GM12864 (cell line): Measurements from ENCODE around the gene ARL9.
"Not testable (repeated sequence)": the region's sequence is repeated elsewhere in the genome, so short reads cannot be mapped to it uniquely, and the experiment has no call there.

Experiments
- DNase-seq: peaks from one replicate; pipeline ENCODE4 v3.0.0-alpha.2; 2011; ENCODE audit warnings: low read depth
- H3K4me3 ChIP-seq: 2 replicates; pipeline ENCODE4 v1.5.1; 2011; ENCODE audit warnings: mild to moderate bottlenecking, low read depth, low read length, control low read depth
- TF ChIP-seq, protein P1 (sequence below): IDR thresholded peaks from 2 replicates; pipeline ENCODE4 v1.5.1; 2011; ENCODE audit warnings: low read depth, mild to moderate bottlenecking, moderate library complexity, low read length, control low read depth, inconsistent platforms; ENCODE audit errors: missing control alignments

The ARL9 gene

GRCh38 chr4:56505269-56506130 is at the start of gene ARL9:
ARL9 (plus strand) TSS chr4:56505791; CDS start chr4:56505863, 72 bp downstream.
- DNase-seq = no peak
- H3K4me3 ChIP-seq = peak within 1 kb of the TSS; percentile 27
- TF ChIP-seq, protein P1, sequence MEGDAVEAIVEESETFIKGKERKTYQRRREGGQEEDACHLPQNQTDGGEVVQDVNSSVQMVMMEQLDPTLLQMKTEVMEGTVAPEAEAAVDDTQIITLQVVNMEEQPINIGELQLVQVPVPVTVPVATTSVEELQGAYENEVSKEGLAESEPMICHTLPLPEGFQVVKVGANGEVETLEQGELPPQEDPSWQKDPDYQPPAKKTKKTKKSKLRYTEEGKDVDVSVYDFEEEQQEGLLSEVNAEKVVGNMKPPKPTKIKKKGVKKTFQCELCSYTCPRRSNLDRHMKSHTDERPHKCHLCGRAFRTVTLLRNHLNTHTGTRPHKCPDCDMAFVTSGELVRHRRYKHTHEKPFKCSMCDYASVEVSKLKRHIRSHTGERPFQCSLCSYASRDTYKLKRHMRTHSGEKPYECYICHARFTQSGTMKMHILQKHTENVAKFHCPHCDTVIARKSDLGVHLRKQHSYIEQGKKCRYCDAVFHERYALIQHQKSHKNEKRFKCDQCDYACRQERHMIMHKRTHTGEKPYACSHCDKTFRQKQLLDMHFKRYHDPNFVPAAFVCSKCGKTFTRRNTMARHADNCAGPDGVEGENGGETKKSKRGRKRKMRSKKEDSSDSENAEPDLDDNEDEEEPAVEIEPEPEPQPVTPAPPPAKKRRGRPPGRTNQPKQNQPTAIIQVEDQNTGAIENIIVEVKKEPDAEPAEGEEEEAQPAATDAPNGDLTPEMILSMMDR = no peak

DNA sequence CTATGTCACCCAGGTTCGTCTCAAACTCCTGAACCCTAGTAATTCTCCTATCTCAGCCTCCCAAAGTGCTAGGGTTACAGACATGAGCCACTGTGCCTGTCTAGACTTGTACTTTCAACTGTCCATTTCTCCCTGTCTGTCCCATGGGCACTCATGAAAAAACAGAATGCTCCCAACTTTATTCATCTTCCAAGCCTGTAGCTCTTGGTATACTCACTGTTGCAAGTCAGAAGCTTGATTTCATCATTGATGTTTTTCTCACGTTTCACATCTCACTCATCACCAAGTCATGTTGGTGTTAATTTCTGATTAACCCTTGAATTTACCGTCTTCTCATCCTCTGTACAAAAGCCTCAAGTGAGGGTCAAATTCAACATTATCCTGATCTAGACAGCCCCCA is 45.5 kb upstream of the ARL9 start:
- TF ChIP-seq, protein P1 = no peak
- DNase-seq = no peak
- no peak overlapping the region for H3K4me3 ChIP-seq

GRCh38 chr4:56462157-56462556 is 43.4 kb upstream of the ARL9 start:
- TF ChIP-seq, protein P1 = no peak
- no peak for DNase-seq
- H3K4me3 ChIP-seq = no peak overlapping the region

GRCh38 chr4:56463711-56464110 is 41.9 kb upstream of the ARL9 start:
- TF ChIP-seq, protein P1 = no peak
- no peak overlapping the region for H3K4me3 ChIP-seq
- no peak for DNase-seq

DNA sequence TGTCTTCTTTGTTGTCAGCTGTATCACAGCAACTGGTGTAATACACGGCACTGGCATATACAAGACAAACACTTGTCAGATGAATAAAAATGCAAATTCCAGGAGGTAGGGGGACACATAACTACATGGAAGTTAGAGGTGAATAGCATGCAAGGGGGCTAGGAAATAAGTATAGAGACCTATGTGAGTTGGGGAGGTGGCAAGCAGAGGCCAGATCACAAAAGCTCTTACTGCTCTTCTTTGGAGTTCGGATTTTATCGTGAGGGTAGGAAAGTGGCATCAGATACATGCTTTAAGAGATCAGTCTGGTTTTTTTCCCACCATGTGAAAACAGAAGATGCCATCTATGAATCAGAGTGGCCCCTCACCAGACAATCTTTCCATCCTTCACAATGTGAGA is 41.0 kb upstream of the ARL9 start:
- H3K4me3 ChIP-seq = no peak overlapping the region
- DNase-seq = no peak
- TF ChIP-seq, protein P1 = no peak

GRCh38 chr4:56465599-56466295 is 39.8 kb upstream of the ARL9 start:
- peak overlapping the region; percentile 90 for H3K4me3 ChIP-seq
- TF ChIP-seq, protein P1 = no peak
- DNase-seq = no peak

DNA sequence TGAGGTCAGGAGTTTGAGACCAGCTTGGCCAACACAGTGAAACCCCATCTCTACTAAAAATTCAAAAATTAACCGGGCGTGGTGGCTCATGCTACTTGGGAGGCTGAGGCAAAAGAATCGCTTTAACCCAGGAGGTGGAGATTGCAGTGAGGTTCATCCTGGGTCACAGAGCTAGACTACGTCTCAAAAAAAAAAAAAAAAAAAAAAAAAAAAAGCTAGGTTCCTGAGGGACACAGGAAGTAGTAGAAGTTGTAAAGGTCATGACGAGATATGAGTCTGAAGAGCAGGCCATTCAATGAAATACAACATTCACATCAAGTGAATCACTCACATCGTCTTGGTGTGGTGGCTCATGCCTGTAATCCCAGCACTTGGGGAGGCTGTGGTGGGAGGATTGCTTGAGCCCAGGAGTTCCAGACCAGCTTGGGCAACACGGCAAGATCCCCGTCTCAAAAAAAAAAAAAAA is 39.3 kb upstream of the ARL9 start:
- H3K4me3 ChIP-seq = peak overlapping the region; percentile 90
- not testable (repeated sequence) for DNase-seq
